HG03139 (cell line): ENCODE results near the gene ABCD3.
"Not testable (repeated sequence)": the region's sequence is repeated elsewhere in the genome, so short reads cannot be mapped to it uniquely, and the experiment has no call there.

ENCODE experiments used
- ATAC-seq: cut with Tn5 transposase; IDR thresholded peaks from one replicate; pipeline ENCODE4 v1.9.1; 2021; ENCODE audit not compliant: unreplicated experiment

Gene ABCD3

GRCh38 chr1:94544706-94545490, 126.7 kb downstream of the ABCD3 start:
- ATAC-seq, result no peak

GRCh38 chr1:94549706-94550105, 131.5 kb downstream of the ABCD3 start:
- no peak for ATAC-seq

- ATAC-seq, result no peak
Measured at GRCh38 chr1:94550396-94550795, 132.2 kb downstream of the ABCD3 start.

DNA sequence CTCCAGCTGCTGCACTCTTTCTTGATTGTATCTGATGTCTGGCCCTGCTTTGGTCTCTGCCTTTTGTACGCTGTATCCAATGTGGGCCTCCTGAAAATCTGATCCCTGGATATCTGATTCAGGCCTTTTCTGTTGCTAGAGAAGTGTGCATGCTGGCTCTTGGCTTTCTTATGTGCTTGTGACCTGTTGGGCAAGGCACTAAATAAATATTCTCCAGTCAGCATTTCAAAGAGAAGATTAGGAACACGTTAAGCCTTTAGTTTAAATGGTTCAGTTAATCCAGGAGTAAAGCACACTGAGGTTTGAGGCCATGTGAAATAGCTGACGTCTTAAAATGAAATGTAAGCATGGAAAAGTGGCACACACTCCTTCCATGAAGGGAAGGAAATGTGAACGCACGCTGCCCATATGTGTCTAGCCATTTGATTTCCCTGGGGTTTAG, 132.6 kb downstream of the ABCD3 start:
- ATAC-seq, result no peak

GRCh38 chr1:94551449-94551848, 133.3 kb downstream of the ABCD3 start:
- ATAC-seq, result no peak

DNA sequence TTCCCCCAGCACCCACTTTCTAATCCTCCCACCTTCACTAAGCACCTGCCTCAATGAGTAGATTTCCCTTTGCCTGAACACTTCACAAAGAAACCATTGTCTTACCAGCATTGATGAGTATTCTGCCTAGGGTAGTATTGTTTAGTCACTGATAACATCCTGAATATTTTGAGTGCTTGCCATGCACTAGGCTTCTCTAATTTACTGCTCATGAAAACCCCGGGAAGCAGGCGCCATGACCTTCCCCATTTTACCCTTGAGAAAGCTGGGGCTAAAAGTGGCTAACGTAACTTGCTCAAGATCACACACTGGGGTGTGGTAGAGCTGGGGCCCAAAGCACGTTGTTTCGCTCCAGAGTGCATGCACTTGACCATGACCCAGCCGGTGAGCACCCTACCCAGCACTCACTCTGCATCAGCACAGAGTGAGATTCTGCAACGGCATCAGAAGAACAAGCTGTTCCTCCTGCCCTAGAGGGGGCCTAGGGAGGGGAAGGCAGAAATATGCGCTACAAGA, 133.9 kb downstream of the ABCD3 start:
- ATAC-seq, result no peak

- no peak for ATAC-seq
Measured at GRCh38 chr1:94553323-94553730, 135.1 kb downstream of the ABCD3 start.

DNA sequence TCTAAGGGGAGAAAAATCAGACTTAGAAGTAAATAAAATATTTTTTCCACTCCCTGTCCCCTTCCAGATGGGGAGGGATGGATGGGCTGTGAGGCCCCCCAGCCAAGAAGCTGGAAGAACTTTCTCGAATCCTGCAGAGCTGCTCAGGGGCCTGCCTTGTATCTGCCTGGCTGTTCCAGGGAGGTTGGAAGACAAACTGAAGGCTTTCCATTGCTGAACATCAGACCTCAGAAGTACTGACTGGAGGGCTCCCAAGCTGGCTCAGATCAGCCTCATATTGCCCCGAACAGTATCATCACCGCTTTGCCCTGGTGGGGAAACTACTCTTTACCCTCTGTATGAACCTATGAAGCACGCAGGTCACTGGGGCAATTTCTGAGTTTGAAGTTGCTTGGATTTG, 135.7 kb downstream of the ABCD3 start:
- no peak for ATAC-seq

DNA sequence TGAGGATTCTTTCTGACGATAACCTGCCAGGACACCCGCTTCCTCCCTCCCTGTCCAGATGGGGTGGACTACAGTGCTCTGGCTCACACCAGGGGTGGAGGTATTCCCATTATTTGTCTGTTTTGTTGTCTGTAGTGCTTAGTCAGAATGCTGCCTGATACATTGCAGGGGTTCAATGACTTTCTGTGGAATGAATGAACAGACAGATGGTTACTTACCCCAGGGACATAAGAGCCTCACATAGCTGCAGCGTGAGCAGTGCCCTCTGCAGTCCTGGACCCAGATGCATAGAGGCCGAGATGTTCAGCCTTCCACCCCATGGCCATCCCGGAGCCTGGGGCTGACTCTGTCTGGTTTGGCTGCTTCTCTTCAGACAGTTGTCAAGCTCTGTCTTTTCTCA, 136.4 kb downstream of the ABCD3 start:
- ATAC-seq, result no peak

- ATAC-seq, result no peak
Measured at GRCh38 chr1:94555091-94555490, 136.9 kb downstream of the ABCD3 start.

- no peak for ATAC-seq
Measured at GRCh38 chr1:94559921-94560320, 141.7 kb downstream of the ABCD3 start.

GRCh38 chr1:94560333-94560732, 142.1 kb downstream of the ABCD3 start:
- ATAC-seq, result no peak

DNA sequence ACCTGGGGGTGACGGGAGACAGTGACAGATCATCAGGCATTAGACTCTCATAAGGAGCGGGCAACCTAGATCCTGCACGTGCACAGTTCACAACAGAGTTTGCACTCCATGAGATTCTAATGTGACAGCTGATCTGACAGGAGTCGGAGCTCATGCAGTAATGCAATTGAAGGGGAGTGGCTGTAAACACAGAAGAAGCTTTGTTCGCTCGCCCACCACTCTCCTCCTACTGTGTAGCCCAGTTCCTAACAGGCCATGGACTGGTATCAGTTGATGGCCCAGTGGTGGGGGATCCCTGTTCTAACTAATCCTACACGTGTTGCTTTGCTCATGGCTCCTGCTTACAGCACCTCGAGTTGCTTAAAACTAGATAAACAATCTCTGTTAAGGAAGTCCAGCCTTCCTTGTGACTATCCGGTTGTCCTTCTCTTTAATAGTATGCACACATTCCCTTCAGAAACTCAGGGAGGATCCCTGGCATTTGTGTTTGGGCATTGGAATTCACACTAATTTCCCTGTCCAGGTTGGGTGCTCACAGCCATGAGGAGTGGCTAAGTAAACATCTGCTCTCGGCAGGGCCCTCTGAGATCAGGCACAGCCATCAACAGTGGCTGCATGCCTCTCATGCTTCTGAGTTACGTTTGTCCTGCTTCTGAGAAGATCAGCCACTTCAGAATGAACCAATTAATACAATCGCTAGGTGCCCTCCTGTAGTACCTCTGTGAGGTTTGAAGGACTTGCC, 144.5 kb downstream of the ABCD3 start:
- no peak for ATAC-seq

DNA sequence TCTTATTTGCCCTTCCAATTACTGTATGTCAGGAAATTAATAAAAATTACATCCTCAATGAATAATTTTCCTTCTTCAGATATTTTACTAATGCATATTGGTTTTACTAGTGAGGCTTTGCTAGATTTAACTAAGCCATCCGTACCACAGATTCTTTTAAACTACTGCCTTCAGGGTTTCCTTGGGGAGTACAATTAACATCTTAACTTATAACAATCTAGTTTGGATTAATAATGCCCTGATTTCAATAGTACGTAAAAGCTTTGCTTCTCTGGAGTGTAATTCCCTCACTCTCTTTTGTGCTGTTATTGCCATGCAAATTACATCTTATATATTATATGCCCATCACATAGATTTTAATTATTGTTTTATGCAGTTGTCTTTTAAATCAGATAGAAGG, 147.7 kb downstream of the ABCD3 start:
- no peak for ATAC-seq

GRCh38 chr1:94566436-94566835, 148.2 kb downstream of the ABCD3 start:
- ATAC-seq, result not testable (repeated sequence)

DNA sequence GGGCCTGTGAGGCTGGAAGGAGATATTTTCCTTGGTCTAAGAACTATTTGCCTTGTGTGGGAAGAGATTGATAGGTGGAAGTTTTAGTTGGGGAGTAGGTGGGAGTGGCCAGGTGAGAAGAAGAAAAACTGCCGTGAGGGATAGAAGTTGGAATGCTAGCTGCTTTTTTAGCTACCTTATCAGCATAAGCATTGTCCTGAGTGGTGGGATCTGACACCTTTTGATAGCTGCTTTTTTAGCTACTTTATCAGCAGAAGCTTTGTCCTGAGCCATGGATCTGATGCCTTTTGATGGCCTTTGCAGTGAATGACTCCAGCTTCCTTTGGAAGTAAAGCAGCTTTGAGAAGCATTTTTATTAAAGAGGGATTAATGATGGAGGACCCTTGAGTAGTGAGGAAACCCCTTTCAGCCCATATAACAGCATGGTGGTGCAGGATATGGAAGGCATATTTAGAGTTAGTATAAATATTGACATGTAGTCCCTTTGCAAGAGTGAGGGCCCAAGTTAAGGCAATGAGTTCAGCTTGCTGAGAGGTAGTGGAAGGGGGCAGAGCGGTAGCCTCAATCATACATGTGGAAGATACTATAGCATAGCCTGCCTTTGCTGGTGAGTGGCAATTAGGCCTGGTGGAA, 149.9 kb downstream of the ABCD3 start:
- not testable (repeated sequence) for ATAC-seq
